Measurements from ENCODE around the gene ZMAT5. TPM values are rescaled to one million over a fixed set of nuclear protein-coding genes. Genes with fewer than 3 reads are reported as not detected.

ZMAT5 gene
- total RNA-seq, 1 donor from 2014 or later, result 22.6 TPM

DNA sequence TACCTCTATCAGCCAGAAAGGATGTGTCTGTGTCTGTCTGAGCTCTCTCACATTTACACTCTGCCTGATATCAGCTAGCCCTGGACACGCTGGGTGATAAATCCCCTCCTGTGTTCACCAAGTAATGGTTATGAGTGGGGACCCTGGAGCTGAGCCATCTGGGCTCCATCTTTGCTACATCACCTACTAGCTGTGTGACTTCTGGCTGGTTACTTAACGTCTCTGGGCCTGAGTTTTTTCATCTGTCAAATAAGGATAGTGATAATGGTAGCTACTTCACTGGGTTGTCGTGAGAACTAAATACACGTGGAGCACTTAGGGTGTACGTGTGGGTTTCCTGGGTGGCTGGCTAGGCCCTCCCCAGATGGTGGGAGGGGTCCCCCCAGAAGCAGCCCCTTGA, 23.3 kb upstream of the ZMAT5 start:
- CTCF ChIA-PET, result no interaction called here
- ATAC-seq (ENCODE audit: low read depth) (no peak), DNase-seq (no peak)
- TF ChIP-seq, protein P1, sequence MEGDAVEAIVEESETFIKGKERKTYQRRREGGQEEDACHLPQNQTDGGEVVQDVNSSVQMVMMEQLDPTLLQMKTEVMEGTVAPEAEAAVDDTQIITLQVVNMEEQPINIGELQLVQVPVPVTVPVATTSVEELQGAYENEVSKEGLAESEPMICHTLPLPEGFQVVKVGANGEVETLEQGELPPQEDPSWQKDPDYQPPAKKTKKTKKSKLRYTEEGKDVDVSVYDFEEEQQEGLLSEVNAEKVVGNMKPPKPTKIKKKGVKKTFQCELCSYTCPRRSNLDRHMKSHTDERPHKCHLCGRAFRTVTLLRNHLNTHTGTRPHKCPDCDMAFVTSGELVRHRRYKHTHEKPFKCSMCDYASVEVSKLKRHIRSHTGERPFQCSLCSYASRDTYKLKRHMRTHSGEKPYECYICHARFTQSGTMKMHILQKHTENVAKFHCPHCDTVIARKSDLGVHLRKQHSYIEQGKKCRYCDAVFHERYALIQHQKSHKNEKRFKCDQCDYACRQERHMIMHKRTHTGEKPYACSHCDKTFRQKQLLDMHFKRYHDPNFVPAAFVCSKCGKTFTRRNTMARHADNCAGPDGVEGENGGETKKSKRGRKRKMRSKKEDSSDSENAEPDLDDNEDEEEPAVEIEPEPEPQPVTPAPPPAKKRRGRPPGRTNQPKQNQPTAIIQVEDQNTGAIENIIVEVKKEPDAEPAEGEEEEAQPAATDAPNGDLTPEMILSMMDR (IDR thresholded peaks at IDR 0.05), result no peak
- Mint-ChIP-seq H3K27me3 (no peaks in the 10 kb centered on the region), H3K4me1 (no peaks in the 10 kb centered on the region), H3K4me3 (no peak overlapping the region), H3K9me3 (no peaks in the 10 kb centered on the region), H3K36me3 (ENCODE audit: low read depth) (peaks cover 75% of the 10 kb centered on the region), H3K27ac (no peak overlapping the region)
- intact Hi-C loops (cut with micrococcal nuclease), result no loop called here
- POLR2A ChIA-PET, result no interaction called here

DNA sequence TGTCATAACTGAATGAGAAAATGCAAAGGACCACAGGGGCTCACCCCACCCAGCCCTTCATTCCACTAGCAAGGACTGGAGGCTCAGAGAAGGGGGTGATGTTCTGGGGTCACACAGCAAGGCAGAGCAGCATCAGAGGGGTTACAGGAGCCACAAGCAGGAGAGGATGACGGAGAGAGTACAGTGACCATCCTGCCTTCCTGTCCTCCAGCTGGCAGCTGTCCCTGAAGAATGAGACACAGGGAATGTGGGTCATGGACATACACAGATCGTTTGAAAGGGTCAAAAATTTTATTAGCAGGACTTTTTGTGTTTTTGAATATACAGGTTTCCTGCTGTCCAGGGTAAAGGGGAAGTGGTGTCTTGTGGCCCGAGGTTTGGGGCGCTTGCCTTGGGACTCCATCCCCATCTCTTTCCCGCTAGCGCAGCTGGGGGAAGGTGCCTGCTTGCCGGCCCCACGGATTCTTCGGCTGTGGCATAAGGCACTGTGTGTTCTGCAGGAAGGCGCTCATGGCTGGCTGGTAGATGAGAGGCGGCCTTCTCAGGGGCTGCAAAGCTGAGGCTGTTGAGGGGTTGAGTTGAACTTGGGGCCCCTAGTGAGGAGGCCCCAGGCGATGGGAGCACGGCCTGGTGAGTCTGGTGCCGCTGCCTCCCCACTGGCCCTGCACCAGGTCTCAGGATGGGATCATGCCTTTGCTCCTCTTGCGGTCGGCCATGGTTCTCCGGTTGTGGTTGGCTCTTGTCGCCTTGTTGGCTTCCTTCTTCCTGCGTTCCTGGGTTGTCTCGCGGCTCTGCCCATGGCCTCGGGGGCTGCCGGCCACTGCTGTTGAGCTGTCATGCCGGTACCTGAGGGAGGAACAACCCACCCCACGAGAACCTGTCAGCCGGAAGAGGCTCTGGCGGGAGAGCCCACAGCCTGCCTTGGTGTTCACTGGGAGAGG, 21.8 kb upstream of the ZMAT5 start:
- ChIA-PET CTCF (no interaction called here), POLR2A (no interaction called here)
- Mint-ChIP-seq H3K27me3 (no peaks in the 10 kb centered on the region), H3K36me3 (ENCODE audit: low read depth) (peaks cover 69% of the 10 kb centered on the region), H3K4me3 (no peak overlapping the region), H3K9me3 (no peaks in the 10 kb centered on the region), H3K4me1 (peaks cover 8% of the 10 kb centered on the region), H3K27ac (no peak overlapping the region)
- ATAC-seq (ENCODE audit: low read depth) (no peak), DNase-seq (no peak)
- intact Hi-C loops (cut with micrococcal nuclease), result no loop called here
- TF ChIP-seq, protein P1 (IDR thresholded peaks at IDR 0.05), result no peak

DNA sequence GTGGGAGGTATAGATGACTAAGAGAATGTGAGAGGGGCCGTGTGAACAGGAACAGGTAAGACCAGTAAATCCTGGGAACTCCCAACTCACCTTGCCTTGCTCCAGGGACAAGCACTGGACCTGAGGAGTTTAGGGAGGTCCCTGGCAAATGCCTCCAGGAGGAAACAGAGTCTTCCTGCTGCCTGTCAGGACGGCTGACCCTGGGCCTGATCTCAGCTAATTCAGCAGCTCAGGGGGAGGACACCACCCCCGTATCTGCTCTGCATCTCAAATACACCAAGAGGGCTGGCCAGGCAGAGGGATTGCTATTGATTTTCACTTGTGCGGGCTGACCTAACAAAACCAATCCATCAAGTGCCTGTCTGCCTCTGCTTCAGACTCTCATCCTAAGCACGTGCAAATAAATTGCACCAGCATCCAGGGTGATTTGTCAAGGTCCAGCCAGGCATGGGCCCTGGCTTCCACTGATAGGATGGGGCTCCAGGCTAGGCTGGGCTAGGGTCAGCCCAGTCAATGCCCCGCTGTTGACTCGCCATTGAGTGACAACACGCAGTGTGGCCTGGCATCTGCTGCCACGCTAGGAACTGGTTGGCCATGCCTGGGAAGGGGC, 20.7 kb upstream of the ZMAT5 start:
- no peak for ATAC-seq (ENCODE audit: low read depth)
- Mint-ChIP-seq H3K4me1 (peaks cover 8% of the 10 kb centered on the region), H3K27ac (no peak overlapping the region), H3K4me3 (no peak overlapping the region), H3K36me3 (ENCODE audit: low read depth) (peaks cover 58% of the 10 kb centered on the region), H3K9me3 (no peaks in the 10 kb centered on the region), H3K27me3 (no peaks in the 10 kb centered on the region)
- TF ChIP-seq, protein P1 (IDR thresholded peaks at IDR 0.05), result no peak
- POLR2A ChIA-PET, result no interaction called here
- DNase-seq, result no peak
- intact Hi-C loops (cut with micrococcal nuclease), result no loop called here
- CTCF ChIA-PET, result no interaction called here

DNA sequence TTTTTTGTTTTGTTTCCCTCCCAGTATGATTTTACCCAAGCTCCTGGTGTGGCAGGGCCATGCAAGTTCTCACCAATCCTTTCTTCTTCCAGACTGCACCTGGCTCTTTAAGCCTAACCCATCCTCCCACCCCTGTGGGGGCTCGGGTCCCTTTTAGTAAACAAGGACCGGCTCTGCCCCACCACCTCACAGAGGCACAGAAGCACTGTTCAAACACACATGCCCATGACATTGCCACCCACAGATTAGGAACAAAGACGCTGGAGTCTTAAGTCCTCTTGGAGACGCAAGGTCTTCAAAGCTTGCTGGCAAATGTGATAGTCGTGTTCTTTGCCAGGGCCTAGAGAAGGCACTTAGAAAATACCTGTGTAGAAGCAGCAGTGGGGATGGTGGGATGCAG, 19.2 kb upstream of the ZMAT5 start:
- no peak for ATAC-seq (ENCODE audit: low read depth)

More for the DNA sequence above, 19.2 kb upstream of the ZMAT5 start:
- no peak for DNase-seq
- ChIA-PET CTCF (no interaction called here), POLR2A (no interaction called here)
- Mint-ChIP-seq H3K9me3 (no peaks in the 10 kb centered on the region), H3K27me3 (no peaks in the 10 kb centered on the region), H3K4me1 (peaks cover 8% of the 10 kb centered on the region), H3K36me3 (ENCODE audit: low read depth) (peaks cover 44% of the 10 kb centered on the region), H3K27ac (no peak overlapping the region), H3K4me3 (no peak overlapping the region)
- TF ChIP-seq, protein P1 (IDR thresholded peaks at IDR 0.05), result no peak
- intact Hi-C loops (cut with micrococcal nuclease), result no loop called here

All from activated B cell treated with CpG ODN at 0.5 μM for 24 hours (primary cell).